DND-41 (cell line): ENCODE data around the gene POU4F3.

ENCODE experiments used
- ATAC-seq: fragments of 200-7000 bp; cut with Tn5 transposase; 3 replicates; pipeline ENCODE4 v1.9.1; 2021; ENCODE audit warnings: low read depth; ENCODE audit not compliant: insufficient read depth
- DNase-seq: peaks from one replicate; pipeline ENCODE4 v3.0.0-alpha.2; 2020
- H2AFZ ChIP-seq: 2 replicates; pipeline ENCODE4 v1.6.0; 2012; ENCODE audit warnings: low read depth, low read length
- H3K27ac ChIP-seq: 2 replicates; pipeline ENCODE4 v1.5.1; 2012; ENCODE audit warnings: low read length, inconsistent platforms
- H3K27me3 ChIP-seq: fragments of 200-600 bp; sonication (generic); 2 replicates; pipeline ENCODE4 v1.6.0; 2012; ENCODE audit warnings: low read length, mild to moderate bottlenecking, inconsistent platforms; ENCODE audit not compliant: insufficient read depth, poor library complexity
- H3K36me3 ChIP-seq: 2 replicates; pipeline ENCODE4 v1.5.1; 2012; ENCODE audit warnings: low read length, inconsistent platforms; ENCODE audit not compliant: insufficient read depth
- H3K4me1 ChIP-seq: 2 replicates; pipeline ENCODE4 v1.5.1; 2012; ENCODE audit warnings: mild to moderate bottlenecking, low read length; ENCODE audit not compliant: insufficient read depth
- H3K4me2 ChIP-seq: 2 replicates; pipeline ENCODE4 v1.6.0; 2012; ENCODE audit warnings: mild to moderate bottlenecking, moderate library complexity, low read length, inconsistent platforms; ENCODE audit not compliant: insufficient read depth
- H3K4me3 ChIP-seq, 2 experiments: fragments of 200-600 bp in 1 of 2; shearing (Covaris generic) in 1 of 2; 2 replicates each; pipeline ENCODE4 v1.5.1; 2012 to 2016; ENCODE audit warnings: inconsistent platforms in 2 of 2, low read length in 2 of 2, mild to moderate bottlenecking in 2 of 2, low read depth in 1 of 2, moderate library complexity in 1 of 2
- H3K79me2 ChIP-seq: 2 replicates; pipeline ENCODE4 v1.6.0; 2012; ENCODE audit warnings: low read length, inconsistent platforms; ENCODE audit not compliant: insufficient read depth
- H3K9ac ChIP-seq: 2 replicates; pipeline ENCODE4 v1.6.0; 2012; ENCODE audit warnings: low read depth, mild to moderate bottlenecking, inconsistent platforms, low read length, moderate library complexity
- H3K9me3 ChIP-seq: 2 replicates; pipeline ENCODE4 v1.5.1; 2012; ENCODE audit warnings: low read length, moderate library complexity, mild to moderate bottlenecking, inconsistent platforms; ENCODE audit not compliant: insufficient read depth, severe bottlenecking
- H4K20me1 ChIP-seq: 2 replicates; pipeline ENCODE4 v1.6.0; 2012; ENCODE audit warnings: low read length; ENCODE audit not compliant: insufficient read depth
- EZH2 ChIP-seq: IDR thresholded peaks from 3 replicates; pipeline ENCODE4 v1.6.1; 2012; ENCODE audit warnings: borderline replicate concordance, low read depth, mild to moderate bottlenecking, moderate library complexity, low read length, inconsistent platforms; ENCODE audit not compliant: severe bottlenecking
- TF ChIP-seq, protein P1 (sequence below): IDR thresholded peaks from 2 replicates; pipeline ENCODE4 v1.5.1; 2012; ENCODE audit warnings: borderline replicate concordance, low read length, moderate library complexity, mild to moderate bottlenecking; ENCODE audit not compliant: poor library complexity, severe bottlenecking; ENCODE audit errors: extremely low read depth

Gene POU4F3

DNA sequence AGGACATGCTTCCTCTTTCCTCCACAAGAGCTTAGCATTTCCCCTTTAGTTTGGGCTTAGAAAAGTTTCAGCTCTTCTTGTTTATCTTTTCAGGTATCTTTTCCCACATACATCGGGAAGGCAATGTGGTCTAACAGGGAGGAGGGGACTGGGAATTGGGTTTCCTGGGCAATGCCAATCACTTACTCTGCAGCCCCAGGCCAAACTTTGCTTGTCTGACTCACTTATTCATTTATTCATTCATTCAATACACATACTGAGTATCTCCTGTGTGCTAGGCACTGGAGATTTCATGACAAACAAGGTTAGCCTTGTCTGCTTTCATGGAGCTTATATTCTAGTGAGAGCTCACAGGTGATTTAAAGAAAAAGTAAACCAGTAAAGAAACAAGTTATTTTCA, 10.7 kb upstream of the POU4F3 start:
- Histone ChIP-seq H3K36me3 (no peaks in the 10 kb centered on the region), H2AFZ (no peak overlapping the region), H4K20me1 (no peaks in the 10 kb centered on the region), H3K79me2 (no peaks in the 10 kb centered on the region), H3K9me3 (no peaks in the 10 kb centered on the region), H3K4me1 (no peaks in the 10 kb centered on the region), H3K9ac (no peak overlapping the region), H3K4me2 (no peak overlapping the region), H3K27me3 (no peaks in the 10 kb centered on the region), H3K4me3 (no peak overlapping the region), H3K27ac (no peak overlapping the region)
- ATAC-seq (no peak), DNase-seq (no peak)
- TF ChIP-seq EZH2, result no peak
- TF ChIP-seq, protein P1, sequence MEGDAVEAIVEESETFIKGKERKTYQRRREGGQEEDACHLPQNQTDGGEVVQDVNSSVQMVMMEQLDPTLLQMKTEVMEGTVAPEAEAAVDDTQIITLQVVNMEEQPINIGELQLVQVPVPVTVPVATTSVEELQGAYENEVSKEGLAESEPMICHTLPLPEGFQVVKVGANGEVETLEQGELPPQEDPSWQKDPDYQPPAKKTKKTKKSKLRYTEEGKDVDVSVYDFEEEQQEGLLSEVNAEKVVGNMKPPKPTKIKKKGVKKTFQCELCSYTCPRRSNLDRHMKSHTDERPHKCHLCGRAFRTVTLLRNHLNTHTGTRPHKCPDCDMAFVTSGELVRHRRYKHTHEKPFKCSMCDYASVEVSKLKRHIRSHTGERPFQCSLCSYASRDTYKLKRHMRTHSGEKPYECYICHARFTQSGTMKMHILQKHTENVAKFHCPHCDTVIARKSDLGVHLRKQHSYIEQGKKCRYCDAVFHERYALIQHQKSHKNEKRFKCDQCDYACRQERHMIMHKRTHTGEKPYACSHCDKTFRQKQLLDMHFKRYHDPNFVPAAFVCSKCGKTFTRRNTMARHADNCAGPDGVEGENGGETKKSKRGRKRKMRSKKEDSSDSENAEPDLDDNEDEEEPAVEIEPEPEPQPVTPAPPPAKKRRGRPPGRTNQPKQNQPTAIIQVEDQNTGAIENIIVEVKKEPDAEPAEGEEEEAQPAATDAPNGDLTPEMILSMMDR, result no peak

DNA sequence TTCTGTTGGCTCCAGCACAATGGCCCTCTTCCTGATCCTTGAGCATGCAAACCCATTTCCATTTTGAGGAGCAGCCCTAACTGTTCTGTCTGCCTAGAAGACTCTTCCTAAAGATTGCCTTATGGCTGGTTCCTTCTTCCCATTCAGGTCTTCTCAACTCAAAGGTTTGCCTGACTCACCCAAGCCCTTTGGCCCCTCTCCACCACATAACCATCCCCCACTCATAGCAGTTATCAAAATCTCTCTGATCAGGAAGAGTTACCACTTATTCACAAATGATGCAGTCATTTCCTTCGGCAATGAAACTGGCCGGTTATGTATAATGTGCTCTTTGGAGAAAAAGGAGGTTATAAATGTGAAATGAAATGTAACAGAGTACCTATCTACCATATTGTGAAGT, 8.9 kb upstream of the POU4F3 start:
- Histone ChIP-seq H3K27me3 (no peaks in the 10 kb centered on the region), H3K36me3 (no peaks in the 10 kb centered on the region), H3K79me2 (no peaks in the 10 kb centered on the region), H4K20me1 (no peaks in the 10 kb centered on the region), H2AFZ (no peak overlapping the region), H3K9me3 (no peaks in the 10 kb centered on the region), H3K27ac (no peak overlapping the region), H3K4me2 (no peak overlapping the region), H3K9ac (no peak overlapping the region), H3K4me1 (no peaks in the 10 kb centered on the region), H3K4me3 (no peak overlapping the region)
- no peak for DNase-seq
- ATAC-seq, result no peak
- TF ChIP-seq, protein P1, result no peak
- no peak for TF ChIP-seq EZH2

DNA sequence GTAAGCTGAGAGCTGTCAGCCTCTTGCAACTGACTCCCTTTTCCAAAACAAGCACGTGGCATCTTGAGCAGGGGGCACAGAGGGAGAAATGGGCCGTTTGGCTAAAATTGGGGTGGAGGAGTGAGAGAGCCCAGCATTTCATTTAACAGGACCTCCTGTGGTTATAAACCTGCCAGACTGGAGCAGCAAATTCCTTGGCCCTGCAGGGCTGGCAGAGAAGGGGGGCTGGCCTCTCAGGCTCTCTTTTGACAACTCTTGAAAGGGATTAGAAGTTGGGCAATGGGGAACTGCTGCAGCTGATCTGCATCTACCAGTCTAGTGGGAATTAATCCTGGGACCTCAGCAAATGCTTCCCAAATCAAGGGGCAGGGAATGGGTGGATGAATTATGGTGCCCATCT, 7.2 kb upstream of the POU4F3 start:
- Histone ChIP-seq H3K9ac (no peak overlapping the region), H3K36me3 (no peaks in the 10 kb centered on the region), H3K4me2 (no peak overlapping the region), H3K27ac (no peak overlapping the region), H3K27me3 (no peaks in the 10 kb centered on the region), H3K9me3 (no peaks in the 10 kb centered on the region), H3K4me1 (no peaks in the 10 kb centered on the region), H2AFZ (no peak overlapping the region), H3K4me3 (no peak overlapping the region), H4K20me1 (no peaks in the 10 kb centered on the region), H3K79me2 (no peaks in the 10 kb centered on the region)
- DNase-seq (no peak), ATAC-seq (no peak)
- TF ChIP-seq, protein P1, result no peak
- no peak for TF ChIP-seq EZH2

DNA sequence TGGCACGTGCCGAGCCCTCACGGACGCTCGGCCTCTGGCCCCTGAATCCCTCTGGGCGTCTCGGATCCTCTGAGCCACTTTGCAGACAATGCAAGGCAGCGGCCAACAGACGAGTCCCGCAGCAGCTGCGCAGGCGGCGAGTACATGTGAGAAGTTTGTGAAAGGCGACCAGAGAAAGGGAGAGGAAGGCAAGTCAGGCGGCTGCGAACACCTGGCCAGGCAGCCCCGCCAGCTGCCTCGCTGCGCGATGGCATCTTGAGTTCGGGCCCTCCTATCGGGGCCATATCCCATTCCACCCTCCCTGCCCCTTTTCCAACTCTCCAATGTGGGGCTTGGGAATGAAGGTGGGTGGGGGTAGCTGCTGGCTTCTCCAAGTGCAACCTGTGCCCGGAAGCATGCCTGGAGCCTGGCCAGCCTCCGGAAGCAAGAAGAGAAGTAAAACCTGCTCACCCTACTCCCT, 4.5 kb upstream of the POU4F3 start:
- Histone ChIP-seq H4K20me1 (no peaks in the 10 kb centered on the region; the same call in 1 of the 2 replicates), H3K79me2 (no peaks in the 10 kb centered on the region), H3K9me3 (no peaks in the 10 kb centered on the region), H3K27me3 (no peaks in the 10 kb centered on the region), H3K27ac (no peak overlapping the region), H3K4me1 (no peaks in the 10 kb centered on the region), H2AFZ (no peak overlapping the region), H3K9ac (no peak overlapping the region), H3K4me3 (no peak overlapping the region), H3K36me3 (no peaks in the 10 kb centered on the region), H3K4me2 (no peak overlapping the region)
- TF ChIP-seq EZH2, result no peak
- TF ChIP-seq, protein P1, result no peak
- DNase-seq (no peak), ATAC-seq (no peak)
